Stimulated activated effector memory CD8-positive, alpha-beta T cell treated with anti-CD3 and anti-CD28 coated beads, Interleukin-12 subunit alpha, Interleukin-12 subunit beta, amount 100 ng/mL, for 72 hours (primary cell): ENCODE data around the gene KCNC3.
A peak's percentile ranks its signal among the peaks of the same experiment; 100 is the strongest.

Source experiments
- ATAC-seq: fragments of 150-1000 bp; cut with Tn5 transposase; 2 replicates; pipeline ENCODE4 v1.10.0; 2021
- DNase-seq, 2 donors: peaks; one replicate each; pipeline ENCODE4 v3.0.0; 2021 to 2022; ENCODE audit warnings: low spot score in 2 of 2
- H3K27ac Mint-ChIP-seq: one replicate; pipeline ENCODE4 v1.8.0; 2022; ENCODE audit warnings: mild to moderate bottlenecking, mixed read lengths
- H3K36me3 Mint-ChIP-seq: one replicate; pipeline ENCODE4 v1.8.0; 2022; ENCODE audit warnings: mild to moderate bottlenecking, mixed read lengths
- H3K4me1 Mint-ChIP-seq: one replicate; pipeline ENCODE4 v1.8.0; 2022; ENCODE audit warnings: mixed read lengths
- H3K4me3 Mint-ChIP-seq: one replicate; pipeline ENCODE4 v1.8.0; 2022; ENCODE audit warnings: mild to moderate bottlenecking, mixed read lengths
- H3K9me3 Mint-ChIP-seq: one replicate; pipeline ENCODE4 v1.8.0; 2022; ENCODE audit warnings: mixed read lengths

Gene KCNC3

DNA sequence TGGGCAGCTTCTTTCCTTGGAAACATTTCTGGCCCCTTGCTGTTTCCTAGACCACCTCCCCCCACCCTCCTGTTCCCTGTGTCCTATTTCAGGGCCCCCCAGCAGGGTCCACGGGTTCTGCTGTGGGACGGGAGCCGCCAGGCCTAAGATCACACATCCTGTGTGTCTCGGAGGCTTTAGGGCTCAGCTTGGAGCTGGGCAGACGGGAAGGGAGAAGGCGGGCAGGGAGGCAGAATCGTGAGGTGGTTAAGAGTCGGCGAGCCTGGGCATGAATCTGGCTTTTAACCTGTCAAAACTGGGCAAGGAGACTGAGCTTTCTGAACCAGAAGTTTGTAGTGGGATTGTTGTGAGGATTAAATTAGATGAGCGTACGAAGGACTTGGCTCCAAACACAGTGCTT is 4.8 kb downstream of the KCNC3 start:
- Mint-ChIP-seq H3K4me1 (peaks cover 37% of the 10 kb centered on the region), H3K27ac (no peak overlapping the region), H3K9me3 (peaks cover under 1% of the 10 kb centered on the region), H3K4me3 (no peak overlapping the region), H3K36me3 (peaks cover 32% of the 10 kb centered on the region)
- DNase-seq (no peak), ATAC-seq (no peak)

DNA sequence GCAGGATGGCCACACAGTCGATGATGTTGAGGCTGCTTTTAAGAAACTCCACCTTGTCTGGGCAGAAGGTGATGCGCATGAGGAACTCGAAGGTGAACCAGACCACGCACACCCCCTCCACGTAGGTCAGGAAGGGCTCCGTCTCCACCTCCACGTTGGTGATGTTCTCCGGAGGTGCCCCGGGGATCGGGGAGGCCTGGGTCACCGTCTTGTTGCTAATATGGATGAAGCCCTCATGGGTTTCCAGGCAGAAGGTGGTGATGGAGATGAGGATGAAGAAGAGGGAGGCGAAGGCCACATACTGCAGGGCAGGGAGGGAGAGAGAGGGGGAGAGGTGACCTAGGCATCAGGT is 5.4 kb downstream of the KCNC3 start:
- H3K36me3 Mint-ChIP-seq: peaks cover 32% of the 10 kb centered on the region
- H3K9me3 Mint-ChIP-seq: no peaks in the 10 kb centered on the region
- ATAC-seq: no peak
- H3K27ac Mint-ChIP-seq: no peak overlapping the region
- no peak for DNase-seq
- H3K4me3 Mint-ChIP-seq: no peak overlapping the region
- peaks cover 34% of the 10 kb centered on the region for H3K4me1 Mint-ChIP-seq

DNA sequence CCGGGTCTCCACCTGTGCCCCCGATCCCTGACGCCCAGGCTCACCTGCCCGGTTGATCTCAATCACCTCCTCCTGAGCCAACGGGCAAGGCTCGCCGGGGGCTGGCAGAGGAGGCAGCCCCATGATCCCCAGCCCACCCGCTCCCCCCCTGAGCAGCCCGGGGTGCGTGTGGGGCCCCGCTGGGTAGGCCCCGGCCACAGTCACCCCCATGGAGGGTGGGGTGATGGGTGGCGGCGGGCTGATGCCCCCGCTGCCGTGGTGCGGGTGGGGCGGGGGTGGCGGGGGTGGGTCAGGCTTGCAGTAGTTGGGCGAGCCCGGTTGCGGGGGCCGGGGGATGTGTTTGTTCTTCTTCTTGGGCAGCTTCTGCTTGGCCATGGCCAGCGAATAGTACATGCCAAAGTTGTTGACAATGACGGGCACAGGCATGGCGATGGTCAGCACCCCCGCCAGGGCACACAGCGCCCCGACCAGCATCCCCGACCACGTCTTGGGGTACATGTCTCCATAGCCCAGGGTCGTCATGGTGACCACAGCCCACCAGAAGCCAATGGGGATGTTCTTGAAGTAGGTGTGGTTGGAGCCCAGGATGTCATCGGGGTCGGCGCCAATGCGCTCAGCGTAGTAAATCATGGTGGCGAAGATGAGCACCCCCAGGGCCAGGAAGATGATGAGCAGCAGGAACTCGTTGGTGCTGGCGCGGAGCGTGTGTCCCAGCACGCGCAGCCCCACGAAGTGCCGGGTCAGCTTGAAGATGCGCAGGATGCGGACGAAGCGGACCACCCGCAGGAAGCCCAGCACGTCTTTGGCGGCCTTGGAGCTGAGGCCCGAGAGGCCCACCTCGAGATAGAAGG is 6.0 kb downstream of the KCNC3 start:
- Mint-ChIP-seq H3K4me3 (no peak overlapping the region), H3K27ac (no peak overlapping the region), H3K36me3 (peaks cover 32% of the 10 kb centered on the region), H3K4me1 (peaks cover 34% of the 10 kb centered on the region), H3K9me3 (no peaks in the 10 kb centered on the region)
- ATAC-seq (no peak), DNase-seq (no peak)

DNA sequence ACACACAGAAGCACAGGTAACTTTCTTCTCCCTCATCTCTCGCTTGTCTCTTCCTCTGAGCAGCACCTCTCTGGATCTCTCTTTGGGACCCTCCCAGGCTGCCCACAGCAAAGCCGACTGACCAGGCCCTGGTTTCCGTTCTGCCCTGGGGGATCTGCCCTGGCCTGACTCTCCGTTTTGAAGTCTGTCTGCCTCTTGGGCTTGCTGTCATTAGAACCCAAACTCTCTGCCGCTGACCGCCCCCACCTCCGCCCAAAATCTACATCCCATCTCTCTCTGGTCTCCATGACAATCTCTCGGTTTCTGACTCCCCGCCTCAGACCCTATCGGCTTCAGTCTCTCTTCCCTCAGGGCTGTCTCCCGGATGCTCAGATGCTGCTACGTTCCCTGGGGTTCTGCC is 6.9 kb downstream of the KCNC3 start:
- Mint-ChIP-seq H3K4me3 (no peak overlapping the region), H3K4me1 (peaks cover 27% of the 10 kb centered on the region), H3K27ac (no peak overlapping the region), H3K9me3 (no peaks in the 10 kb centered on the region), H3K36me3 (peaks cover 24% of the 10 kb centered on the region)
- DNase-seq: no peak
- ATAC-seq: no peak

DNA sequence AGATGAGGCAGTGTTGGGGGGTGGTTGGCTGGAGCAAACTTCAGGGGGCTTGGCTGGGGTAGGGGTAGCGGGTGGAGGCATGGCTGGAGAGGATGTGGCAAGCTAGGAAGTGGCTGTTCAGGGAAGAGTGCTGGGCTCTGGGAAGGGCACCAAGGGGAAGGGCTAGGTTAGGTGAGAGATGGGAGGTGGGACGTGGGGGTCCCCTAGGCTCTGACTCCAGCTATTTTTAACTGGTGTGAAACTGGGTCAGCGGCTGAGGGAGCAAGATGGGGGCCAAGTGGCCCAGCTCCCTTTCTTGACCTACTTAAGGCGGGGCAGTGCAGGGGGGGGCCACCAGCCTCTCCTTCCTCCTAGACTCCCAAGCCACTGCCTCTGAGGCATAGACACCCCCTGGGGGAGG is 7.3 kb downstream of the KCNC3 start:
- H3K4me3 Mint-ChIP-seq: no peak overlapping the region
- DNase-seq (no peak), ATAC-seq (no peak)
- no peaks in the 10 kb centered on the region for H3K9me3 Mint-ChIP-seq
- H3K27ac Mint-ChIP-seq: no peak overlapping the region
- H3K36me3 Mint-ChIP-seq: peaks cover 20% of the 10 kb centered on the region
- peaks cover 23% of the 10 kb centered on the region for H3K4me1 Mint-ChIP-seq

DNA sequence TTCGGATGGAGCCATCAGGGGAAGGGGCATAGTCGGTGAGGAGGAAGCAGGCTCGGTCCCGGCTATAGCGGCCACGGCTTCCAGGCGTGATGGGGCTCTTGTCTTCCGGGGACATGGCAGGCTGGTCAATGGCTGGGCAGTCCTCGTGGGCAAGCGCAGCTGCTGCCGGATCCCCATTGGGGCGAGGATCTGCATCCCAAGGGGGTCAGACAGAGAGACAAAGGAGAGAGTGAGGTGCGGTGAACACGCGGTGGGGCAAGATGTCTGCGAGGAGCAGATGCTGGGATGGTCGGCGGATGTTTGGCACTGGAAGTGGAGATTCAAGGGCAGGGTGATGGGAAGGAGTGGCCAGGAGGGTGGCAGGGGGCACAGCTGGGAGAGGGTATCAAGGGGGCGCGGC is 8.6 kb downstream of the KCNC3 start:
- Mint-ChIP-seq H3K36me3 (peaks cover 12% of the 10 kb centered on the region), H3K9me3 (no peaks in the 10 kb centered on the region), H3K4me3 (no peak overlapping the region), H3K4me1 (peaks cover 20% of the 10 kb centered on the region), H3K27ac (no peak overlapping the region)
- ATAC-seq (no peak), DNase-seq (no peak)

DNA sequence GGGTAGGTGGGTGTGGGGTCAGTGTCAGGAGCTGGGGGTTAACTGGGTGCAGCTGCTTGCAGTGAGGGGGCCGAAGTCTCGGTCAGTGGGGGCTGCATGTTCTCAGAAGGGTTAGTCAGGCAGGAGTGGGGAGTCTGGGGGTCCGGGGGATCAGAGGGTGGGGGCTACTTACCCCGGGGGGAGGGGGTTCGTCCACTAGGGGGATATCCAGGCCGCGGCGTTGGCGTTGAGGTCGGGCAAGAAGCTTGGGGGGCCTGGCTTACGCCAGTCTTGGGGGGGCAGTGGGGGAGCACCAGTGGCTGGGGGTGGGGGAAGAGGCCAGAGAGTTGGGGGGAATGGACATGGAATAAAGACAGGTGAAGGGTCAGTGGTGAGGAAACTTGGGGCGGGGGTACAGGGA is 9.1 kb downstream of the KCNC3 start:
- no peak overlapping the region for H3K4me3 Mint-ChIP-seq
- peaks cover 20% of the 10 kb centered on the region for H3K4me1 Mint-ChIP-seq
- H3K36me3 Mint-ChIP-seq: peaks cover 12% of the 10 kb centered on the region
- no peak for DNase-seq
- ATAC-seq: no peak
- H3K9me3 Mint-ChIP-seq: no peaks in the 10 kb centered on the region
- no peak overlapping the region for H3K27ac Mint-ChIP-seq

DNA sequence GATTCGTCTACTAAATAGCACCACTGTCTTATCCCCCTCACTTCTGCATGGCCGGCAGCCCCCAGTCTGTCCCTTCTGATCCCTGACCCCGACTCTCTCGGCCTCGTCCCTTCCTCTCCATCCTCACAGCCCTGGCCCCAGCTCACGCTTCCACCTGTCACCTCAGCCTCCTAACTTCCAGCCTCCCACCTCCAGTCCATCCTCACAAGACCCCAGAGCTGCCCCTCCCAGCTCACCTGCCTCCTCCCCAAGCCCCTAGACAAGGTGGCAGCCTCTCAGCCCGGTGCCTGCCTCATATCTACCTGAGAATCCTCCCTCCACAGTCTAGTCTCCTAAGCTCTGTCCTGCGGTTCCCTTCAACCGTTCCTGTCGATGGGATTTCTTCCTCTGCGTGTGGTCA is 10.0 kb downstream of the KCNC3 start:
- no peak overlapping the region for H3K4me3 Mint-ChIP-seq

DNA sequence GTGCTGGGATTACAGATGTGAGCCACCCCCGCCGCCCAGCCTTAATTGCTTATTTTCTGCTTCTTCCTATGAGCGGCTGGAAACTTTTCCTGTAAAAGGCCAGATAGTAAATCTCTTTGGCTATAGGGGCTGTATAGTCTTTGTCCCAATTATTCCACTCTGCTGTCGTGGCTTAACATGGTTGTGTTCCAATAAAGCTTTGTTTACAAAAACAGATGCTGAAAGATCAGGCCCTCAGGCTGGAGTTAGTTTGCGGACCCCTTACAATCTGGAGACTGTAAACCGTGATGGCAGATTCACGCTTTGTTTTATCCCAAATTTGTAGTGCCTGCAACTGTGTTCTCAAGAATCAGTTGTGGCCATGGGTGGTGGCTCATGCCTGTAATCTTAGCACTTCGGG is 10.7 kb downstream of the KCNC3 start:
- Mint-ChIP-seq H3K27ac (no peak overlapping the region), H3K4me1 (peaks cover 21% of the 10 kb centered on the region), H3K36me3 (peaks cover 6% of the 10 kb centered on the region), H3K9me3 (no peaks in the 10 kb centered on the region), H3K4me3 (no peak overlapping the region)
- DNase-seq: no peak
- no peak for ATAC-seq

More for the DNA sequence above, 10.0 kb downstream of the KCNC3 start:
- H3K36me3 Mint-ChIP-seq: peaks cover 7% of the 10 kb centered on the region
- H3K4me1 Mint-ChIP-seq: peaks cover 20% of the 10 kb centered on the region
- no peak overlapping the region for H3K27ac Mint-ChIP-seq
- H3K9me3 Mint-ChIP-seq: no peaks in the 10 kb centered on the region
- DNase-seq (no peak), ATAC-seq (no peak)

DNA sequence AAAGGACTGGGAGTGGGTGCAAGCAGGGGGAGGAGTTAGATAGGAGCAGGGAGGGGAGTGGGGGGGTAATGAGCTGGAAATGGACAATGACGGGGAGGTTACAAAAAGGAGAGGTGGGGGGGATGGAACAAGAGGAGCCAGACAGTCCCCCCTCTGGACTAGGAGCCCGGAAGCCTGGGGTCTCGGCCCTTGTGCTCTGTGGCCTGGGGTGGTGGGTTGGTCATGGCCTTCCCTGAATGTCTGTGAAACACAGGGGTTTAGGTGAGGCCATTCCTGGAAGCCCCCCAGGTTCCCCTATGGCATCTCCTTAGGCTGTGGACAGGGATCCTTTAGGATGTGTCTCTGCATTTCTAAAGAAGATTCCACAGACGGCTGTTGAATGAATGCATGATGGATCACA is 12.1 kb downstream of the KCNC3 start:
- DNase-seq: no peak
- Mint-ChIP-seq H3K27ac (no peak overlapping the region), H3K9me3 (no peaks in the 10 kb centered on the region), H3K4me1 (peaks cover 21% of the 10 kb centered on the region), H3K36me3 (peaks cover 1% of the 10 kb centered on the region), H3K4me3 (no peak overlapping the region)
- ATAC-seq: no peak

DNA sequence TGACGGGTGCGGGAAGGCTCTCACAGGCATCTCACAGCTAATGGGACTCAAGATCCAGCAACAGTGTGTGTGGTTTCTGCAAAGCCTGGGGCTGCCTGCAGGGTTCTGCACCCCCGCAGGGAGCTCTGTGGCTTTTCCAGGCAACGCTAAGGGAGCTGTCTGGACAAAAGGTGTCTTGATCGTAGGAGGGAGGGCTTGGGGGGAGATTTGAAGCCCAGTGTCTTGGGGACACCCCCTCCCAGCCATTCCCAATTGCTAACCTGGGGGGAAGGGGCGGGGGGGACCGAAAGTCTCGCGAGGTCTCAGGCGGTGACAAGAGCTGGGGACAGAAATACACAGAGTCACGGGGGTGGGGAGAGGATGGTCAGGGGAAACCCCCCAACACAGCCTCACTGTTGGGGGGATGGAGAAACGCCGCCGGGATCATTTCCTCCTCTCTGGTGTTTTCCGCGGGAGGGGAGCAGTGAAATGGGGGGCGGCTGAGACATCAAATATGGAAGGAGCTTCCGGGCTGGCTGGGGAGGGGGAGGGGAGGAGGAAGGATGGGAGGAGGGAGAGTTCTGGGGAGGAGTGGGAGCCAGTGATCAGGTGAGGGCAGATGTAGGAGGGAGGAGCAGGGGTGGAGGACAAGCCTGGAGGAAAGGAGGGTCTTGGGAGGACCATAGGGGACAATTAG is 13.3 kb downstream of the KCNC3 start:
- H3K9me3 Mint-ChIP-seq: no peaks in the 10 kb centered on the region
- peak overlapping the region; percentile 24 for H3K4me3 Mint-ChIP-seq
- no peaks in the 10 kb centered on the region for H3K36me3 Mint-ChIP-seq
- H3K4me1 Mint-ChIP-seq: peaks cover 21% of the 10 kb centered on the region
- DNase-seq (no peak), ATAC-seq (peak; percentile 53)
- H3K27ac Mint-ChIP-seq: no peak overlapping the region

DNA sequence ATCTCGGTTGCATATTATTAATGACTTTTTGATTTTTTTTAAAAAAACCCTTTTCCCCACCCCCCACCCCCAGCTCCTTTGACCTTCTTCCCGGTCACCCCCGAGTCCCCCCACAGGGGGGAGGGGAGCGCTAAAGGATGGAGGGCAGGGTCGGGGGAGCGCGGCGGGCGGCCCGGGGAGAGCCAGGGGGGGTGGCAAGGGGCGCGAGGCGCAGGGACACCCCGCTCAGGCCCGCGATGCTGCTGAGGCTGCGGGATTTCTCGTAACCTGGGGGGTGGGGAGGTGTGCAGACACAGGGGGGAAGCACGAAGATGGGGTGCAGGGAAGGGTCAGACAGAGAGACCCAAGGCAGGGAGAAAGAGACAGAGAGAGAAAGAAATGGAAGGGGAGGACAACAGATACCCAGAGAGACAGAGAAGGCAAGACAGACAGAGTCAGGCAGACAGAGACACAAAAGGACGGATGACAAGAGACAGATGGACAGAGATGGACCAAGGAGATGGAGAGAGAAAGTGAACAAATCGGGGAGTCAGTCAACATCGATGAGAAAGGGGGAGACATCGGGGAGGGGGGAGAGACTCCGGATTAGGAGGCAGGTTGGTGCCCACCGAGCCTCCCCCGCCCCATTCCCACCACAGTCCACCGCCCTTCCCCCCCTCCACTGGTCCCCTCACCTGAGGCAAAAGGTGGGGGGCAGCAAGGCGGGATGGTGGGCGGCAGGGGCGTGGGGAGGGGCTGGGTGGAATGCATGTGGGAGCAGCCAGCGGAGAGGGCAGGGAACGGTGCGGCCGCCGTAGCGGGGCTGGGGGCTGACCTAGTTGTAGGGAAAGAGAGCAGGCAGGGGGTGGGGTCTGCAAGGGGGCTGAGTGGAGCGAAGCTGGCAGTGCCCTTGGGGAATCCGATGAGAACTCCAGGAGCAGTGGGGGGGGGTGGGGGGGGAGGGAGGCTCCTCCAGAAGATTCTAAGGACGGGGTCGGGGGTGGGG is 14.2 kb downstream of the KCNC3 start:
- DNase-seq (no peak), ATAC-seq (no peak)
- H3K27ac Mint-ChIP-seq: no peak overlapping the region
- no peaks in the 10 kb centered on the region for H3K9me3 Mint-ChIP-seq
- H3K36me3 Mint-ChIP-seq: no peaks in the 10 kb centered on the region
- peaks cover 21% of the 10 kb centered on the region for H3K4me1 Mint-ChIP-seq
- peak overlapping the region; percentile 24 for H3K4me3 Mint-ChIP-seq

DNA sequence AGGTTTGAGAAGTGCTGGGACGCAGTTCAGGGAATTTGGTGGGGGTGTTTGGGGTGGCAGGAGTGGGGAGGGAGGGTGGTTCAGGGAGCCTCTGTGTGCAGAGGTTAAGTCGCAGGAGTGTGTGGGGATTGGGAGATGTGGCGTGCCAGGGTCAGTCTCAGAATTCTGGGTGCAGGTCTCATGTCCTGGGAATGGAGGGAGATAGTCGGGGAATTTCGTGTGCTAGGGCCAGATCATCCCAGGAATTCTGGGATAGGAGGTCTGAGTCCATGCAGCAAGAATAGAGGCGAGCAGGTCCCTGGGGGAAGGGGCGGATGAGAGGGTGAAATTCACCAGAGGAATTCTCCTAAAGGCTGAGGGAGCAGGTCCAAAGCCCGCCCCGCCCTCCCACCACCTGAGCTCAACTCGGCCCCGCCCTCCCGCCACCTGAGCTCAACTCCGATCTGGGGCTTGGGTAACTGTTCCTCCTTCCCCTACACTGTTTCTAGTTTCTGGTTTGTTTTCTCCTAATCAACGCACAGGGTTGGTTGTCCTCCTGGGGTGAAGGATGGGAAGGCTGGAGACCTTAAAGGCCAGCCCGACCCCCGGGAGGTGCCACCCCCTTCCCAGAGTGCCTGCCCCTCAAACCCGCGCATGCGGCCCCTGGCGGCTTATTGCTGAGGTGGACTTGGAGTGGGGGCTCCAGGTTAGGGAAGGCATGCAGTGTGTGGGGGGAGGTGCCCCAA is 15.2 kb downstream of the KCNC3 start:
- H3K27ac Mint-ChIP-seq: no peak overlapping the region
- ATAC-seq (no peak), DNase-seq (no peak)
- no peak overlapping the region for H3K4me3 Mint-ChIP-seq
- H3K36me3 Mint-ChIP-seq: no peaks in the 10 kb centered on the region
- H3K4me1 Mint-ChIP-seq: peaks cover 21% of the 10 kb centered on the region
- no peaks in the 10 kb centered on the region for H3K9me3 Mint-ChIP-seq

DNA sequence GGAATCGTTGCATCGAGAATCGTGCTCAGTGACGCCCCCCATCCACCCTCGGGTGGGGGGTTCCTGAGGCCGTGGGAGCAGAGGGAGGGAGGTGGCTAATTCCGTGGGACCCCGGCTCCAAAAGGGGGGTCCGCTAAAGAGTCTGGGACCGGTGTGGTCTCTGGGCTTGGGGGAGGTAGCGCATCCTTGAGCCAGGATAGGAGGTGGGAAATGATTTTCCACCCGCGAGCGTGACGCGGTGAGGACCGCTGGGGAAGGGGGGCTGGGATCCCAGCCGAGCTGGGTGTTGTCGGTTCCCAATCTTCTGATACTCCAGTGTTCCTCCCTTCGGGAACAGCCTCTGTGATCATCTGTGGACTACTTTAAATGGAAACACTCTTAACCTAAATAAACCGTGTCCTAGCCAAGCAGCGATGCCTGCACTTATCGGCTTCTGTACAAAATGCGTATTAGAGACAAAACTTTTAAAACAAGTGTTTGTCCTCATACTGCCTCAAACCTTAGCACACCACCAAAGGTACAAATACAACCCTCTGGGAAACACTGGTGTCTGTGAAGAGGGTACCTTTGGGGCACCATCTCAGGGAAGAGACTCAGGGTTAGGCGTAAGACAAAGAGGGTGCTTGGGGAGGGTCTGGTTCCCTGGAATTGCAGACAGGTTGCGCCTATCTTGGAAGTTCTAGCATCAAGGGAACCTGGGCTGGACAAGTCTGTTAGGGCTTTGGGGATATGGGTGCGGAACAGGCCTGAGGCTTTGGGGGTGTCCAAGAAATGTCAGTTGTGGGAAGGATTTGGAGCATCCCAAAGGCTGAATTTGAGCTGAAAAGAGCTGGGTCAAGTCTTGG is 16.0 kb downstream of the KCNC3 start:
- Mint-ChIP-seq H3K4me1 (peaks cover 21% of the 10 kb centered on the region), H3K36me3 (no peaks in the 10 kb centered on the region), H3K27ac (no peak overlapping the region), H3K4me3 (no peak overlapping the region), H3K9me3 (no peaks in the 10 kb centered on the region)
- DNase-seq (no peak), ATAC-seq (no peak)
